ENCODE results near the gene OTOGL. TPM values are rescaled to one million over a fixed set of nuclear protein-coding genes. Genes with fewer than 3 reads are reported as not detected.

Gene OTOGL
- total and polyA plus RNA-seq, 8 donors, result 0.19 to 2.9 (median 0.33) TPM

DNA sequence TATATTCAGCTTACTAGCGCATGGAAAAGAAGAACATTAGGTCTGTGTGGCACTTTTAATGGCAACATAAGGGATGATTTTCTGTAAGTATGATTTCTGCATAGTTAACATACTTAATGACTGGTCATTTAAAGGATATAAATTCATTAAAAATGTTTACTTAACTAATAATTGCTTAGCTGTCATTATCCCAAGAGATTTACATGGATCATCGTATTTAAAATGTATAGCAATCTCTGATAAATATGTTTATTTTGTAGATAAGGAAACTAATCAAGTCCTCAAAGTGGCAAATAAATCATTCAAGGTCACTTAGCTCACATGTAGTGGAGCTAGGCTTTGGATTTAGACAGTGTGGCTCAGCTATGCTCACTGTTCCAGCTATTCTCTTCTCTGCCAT, 158.6 kb downstream of the OTOGL start:
- intact Hi-C loops (cut with DNase I), result no loop called here
- H3K36me3 ChIP-seq, result no peaks in the 10 kb centered on the region
- peaks cover 0 to 7% (median 0%) of the 10 kb centered on the region in 4 donors for H3K27me3 ChIP-seq
- no peak for FAIRE-seq
- TF ChIP-seq, protein P1, sequence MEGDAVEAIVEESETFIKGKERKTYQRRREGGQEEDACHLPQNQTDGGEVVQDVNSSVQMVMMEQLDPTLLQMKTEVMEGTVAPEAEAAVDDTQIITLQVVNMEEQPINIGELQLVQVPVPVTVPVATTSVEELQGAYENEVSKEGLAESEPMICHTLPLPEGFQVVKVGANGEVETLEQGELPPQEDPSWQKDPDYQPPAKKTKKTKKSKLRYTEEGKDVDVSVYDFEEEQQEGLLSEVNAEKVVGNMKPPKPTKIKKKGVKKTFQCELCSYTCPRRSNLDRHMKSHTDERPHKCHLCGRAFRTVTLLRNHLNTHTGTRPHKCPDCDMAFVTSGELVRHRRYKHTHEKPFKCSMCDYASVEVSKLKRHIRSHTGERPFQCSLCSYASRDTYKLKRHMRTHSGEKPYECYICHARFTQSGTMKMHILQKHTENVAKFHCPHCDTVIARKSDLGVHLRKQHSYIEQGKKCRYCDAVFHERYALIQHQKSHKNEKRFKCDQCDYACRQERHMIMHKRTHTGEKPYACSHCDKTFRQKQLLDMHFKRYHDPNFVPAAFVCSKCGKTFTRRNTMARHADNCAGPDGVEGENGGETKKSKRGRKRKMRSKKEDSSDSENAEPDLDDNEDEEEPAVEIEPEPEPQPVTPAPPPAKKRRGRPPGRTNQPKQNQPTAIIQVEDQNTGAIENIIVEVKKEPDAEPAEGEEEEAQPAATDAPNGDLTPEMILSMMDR (IDR thresholded peaks at IDR 0.05), result no peak
- WGBS, 2 donors, result 23 to 33% methylated on average over 2 of the region's 2 CpGs
- H3K4me3 ChIP-seq, result no peak overlapping the region
- no peak for ATAC-seq
- H3K9me3 ChIP-seq, result no peaks in the 10 kb centered on the region
- H3K27ac ChIP-seq, result no peak overlapping the region
- DNase-seq, result no peak
- no peaks in the 10 kb centered on the region for H3K4me1 ChIP-seq

DNA sequence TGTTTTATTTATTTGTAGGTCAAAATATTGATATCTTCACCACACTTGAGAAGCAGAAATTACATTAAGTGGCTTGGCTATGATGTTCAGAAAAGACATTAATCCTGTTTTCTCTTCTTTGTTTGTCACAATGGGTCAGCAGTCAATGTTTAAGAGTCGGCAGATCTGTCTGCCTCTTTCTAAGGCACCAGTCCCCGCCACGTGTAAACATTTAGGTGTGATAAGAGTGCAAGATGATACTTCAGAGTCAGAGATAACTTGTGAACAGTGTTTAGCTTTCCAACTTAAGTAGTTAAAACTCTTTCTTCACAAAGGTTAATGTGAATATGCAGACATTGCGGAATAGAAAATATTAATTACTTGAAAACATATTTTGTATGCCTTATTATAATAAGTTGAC, 160.9 kb downstream of the OTOGL start:
- ATAC-seq (no peak), DNase-seq (no peak), FAIRE-seq (no peak)
- 39 to 41% methylated on average over 4 of the region's 4 CpGs for WGBS, 2 donors
- no peaks in the 10 kb centered on the region for H3K4me1 ChIP-seq
- intact Hi-C loops (cut with DNase I), result no loop called here
- TF ChIP-seq, protein P1 (IDR thresholded peaks at IDR 0.05), result no peak
- peaks cover 0 to 7% (median 0%) of the 10 kb centered on the region in 4 donors for H3K27me3 ChIP-seq
- no peak overlapping the region for H3K4me3 ChIP-seq
- H3K27ac ChIP-seq, result no peak overlapping the region
- H3K36me3 ChIP-seq, result no peaks in the 10 kb centered on the region
- H3K9me3 ChIP-seq, result no peaks in the 10 kb centered on the region

DNA sequence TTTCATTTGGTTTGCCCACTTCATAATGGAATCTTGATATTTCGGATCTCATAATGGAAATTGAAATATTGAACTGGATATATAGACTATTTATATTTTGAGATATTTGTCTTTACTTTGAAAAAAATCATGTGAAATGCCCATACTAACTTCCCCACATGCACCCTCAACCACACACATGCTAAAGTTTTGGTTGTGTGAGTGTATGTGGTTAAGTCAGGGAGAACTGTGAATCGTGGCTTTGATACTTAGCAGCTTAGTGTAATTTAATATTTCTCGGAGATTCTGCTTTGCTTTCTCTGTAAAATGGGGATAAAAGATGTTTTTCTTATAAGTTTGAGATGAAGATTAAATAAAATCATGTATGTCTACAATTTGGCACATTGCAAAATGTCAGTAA, 162.1 kb downstream of the OTOGL start:
- intact Hi-C loops (cut with DNase I), result no loop called here
- WGBS, 2 donors, result 78 to 84% methylated on average over 3 of the region's 3 CpGs

DNA sequence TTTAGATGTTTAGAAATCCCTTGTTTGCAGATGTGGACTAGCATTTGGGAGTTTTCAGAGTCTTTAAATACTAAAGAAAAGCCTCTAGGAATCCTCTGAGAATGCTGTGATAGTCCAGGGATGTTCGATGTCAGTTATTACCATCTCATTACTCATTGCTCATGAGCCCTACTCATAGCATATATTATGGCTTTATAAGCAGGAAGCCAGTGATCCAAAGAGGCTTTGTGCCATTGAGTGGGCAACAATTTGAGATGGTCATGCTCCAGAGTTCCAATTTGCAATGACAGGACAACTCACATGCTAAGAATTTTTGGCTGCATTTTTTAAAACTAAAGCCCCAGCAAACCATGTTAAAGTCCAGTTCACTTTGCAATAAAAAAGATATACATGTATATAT, 163.0 kb downstream of the OTOGL start:
- Histone ChIP-seq H3K27me3 (peaks cover 0 to 7% (median 0%) of the 10 kb centered on the region in 4 donors), H3K4me3 (no peak overlapping the region), H3K9me3 (no peaks in the 10 kb centered on the region), H3K36me3 (no peaks in the 10 kb centered on the region), H3K4me1 (no peaks in the 10 kb centered on the region), H3K27ac (no peak overlapping the region)
- TF ChIP-seq, protein P1 (IDR thresholded peaks at IDR 0.05), result no peak
- FAIRE-seq, result no peak
- 70 to 83% methylated on average over 1 of the region's 1 CpG for WGBS, 2 donors
- no peak for ATAC-seq
- intact Hi-C loops (cut with DNase I), result no loop called here
- no peak for DNase-seq

More for the DNA sequence above, 162.1 kb downstream of the OTOGL start:
- H3K36me3 ChIP-seq, result no peaks in the 10 kb centered on the region
- ATAC-seq (no peak), FAIRE-seq (no peak), DNase-seq (no peak)
- TF ChIP-seq, protein P1 (IDR thresholded peaks at IDR 0.05), result no peak
- no peaks in the 10 kb centered on the region for H3K9me3 ChIP-seq
- H3K4me3 ChIP-seq, result no peak overlapping the region
- no peaks in the 10 kb centered on the region for H3K4me1 ChIP-seq
- no peak overlapping the region for H3K27ac ChIP-seq
- H3K27me3 ChIP-seq, result peaks cover 0 to 7% (median 0%) of the 10 kb centered on the region in 4 donors

DNA sequence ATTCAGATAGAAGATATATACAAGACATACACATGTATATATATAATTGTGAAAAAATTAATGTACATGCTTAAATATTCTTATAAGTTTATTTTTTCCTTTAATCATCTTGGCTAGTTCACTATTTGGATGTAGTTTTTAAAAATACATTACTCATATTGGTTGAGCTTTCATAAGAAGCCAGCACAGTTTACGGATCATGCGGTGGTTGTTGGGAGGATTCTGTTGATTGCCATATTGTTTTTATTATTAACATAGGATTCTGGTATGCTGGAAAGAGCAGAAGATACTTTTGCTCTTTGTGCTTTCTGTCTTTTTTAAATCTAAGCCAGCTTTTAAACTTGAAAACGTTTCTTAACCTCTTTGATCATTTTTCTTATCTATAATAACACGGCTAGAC, 163.4 kb downstream of the OTOGL start:
- Histone ChIP-seq H3K4me1 (no peaks in the 10 kb centered on the region), H3K4me3 (no peak overlapping the region), H3K27ac (no peak overlapping the region), H3K36me3 (no peaks in the 10 kb centered on the region), H3K27me3 (peaks cover 0 to 7% (median 0%) of the 10 kb centered on the region in 4 donors), H3K9me3 (no peaks in the 10 kb centered on the region)
- intact Hi-C loops (cut with DNase I), result no loop called here
- ATAC-seq (no peak), FAIRE-seq (no peak), DNase-seq (no peak)
- 52 to 54% methylated on average over 4 of the region's 4 CpGs for WGBS, 2 donors
- TF ChIP-seq, protein P1 (IDR thresholded peaks at IDR 0.05), result no peak
